Measurements from ENCODE around the gene BCL10. TPM values are rescaled to one million over a fixed set of nuclear protein-coding genes. Genes with fewer than 3 reads are reported as not detected.

BCL10 gene
- polyA plus RNA-seq, 1 of the 3 experiments (the other 2 are of a cell fraction) = 5.8 TPM

DNA sequence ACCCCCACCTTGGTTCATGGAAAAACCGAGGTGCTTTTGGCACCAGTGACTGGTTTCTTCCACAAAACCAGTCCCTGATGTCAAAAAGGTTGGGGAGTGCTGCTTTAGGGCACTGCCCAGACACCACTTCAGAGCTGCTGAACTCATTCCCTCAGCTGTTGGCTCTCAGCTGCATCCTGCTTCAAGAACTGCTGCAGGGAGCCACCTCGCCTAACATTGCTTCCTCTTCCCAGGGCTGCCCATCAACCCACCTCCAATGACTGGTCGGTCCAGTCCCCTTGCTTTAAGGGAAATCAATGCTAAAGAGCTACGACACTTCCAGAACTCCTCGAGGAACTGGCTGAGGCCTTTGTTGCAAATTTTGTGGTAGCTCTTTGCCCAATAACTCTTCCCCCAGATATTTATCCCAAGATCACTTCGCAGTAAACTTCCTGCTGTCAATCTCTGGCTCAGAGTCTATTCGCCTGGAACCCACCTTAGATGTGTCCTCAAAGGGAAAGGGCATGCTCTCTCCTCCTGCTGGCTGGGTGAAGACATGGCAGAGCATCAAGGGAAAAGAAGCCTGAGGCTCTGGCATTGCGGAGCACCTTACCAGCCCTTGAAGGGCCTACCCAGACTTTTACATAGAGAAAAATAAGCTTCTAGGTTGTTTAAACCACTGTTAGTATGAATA lies 46.0 kb downstream of the BCL10 start:
- Histone ChIP-seq H3K4me3 (ENCODE audit: low read depth in 2 of 2, low read length in 1 of 2) (no peak overlapping the region), H2AFZ (ENCODE audit: low read depth) (no peak overlapping the region), H3F3A (replicated peaks; ENCODE audit: insufficient read depth) (no peaks in the 10 kb centered on the region), H3K9me3 (no peaks in the 10 kb centered on the region), H3K79me2 (ENCODE audit: insufficient read depth) (no peaks in the 10 kb centered on the region), H3K27me3 (ENCODE audit: insufficient read depth) (peaks cover 29% of the 10 kb centered on the region; the same call in 1 of the 2 replicates), H4K20me1 (ENCODE audit: insufficient read depth) (no peaks in the 10 kb centered on the region), H3K36me3 (replicated peaks in 1 of 2; ENCODE audit: control insufficient read depth in 1 of 2, insufficient read depth in 2 of 2, low read length in 1 of 2) (no peaks in the 10 kb centered on the region), H3K4me1 (ENCODE audit: control insufficient read depth in 1 of 2, insufficient read depth in 2 of 2, low read depth in 1 of 2, low read length in 1 of 2) (no peaks in the 10 kb centered on the region), H3K27ac (ENCODE audit: low read depth in 2 of 2, low read length in 1 of 2) (no peak overlapping the region), H3K9ac (no peak overlapping the region), H3K4me2 (no peak overlapping the region), H3K9me2 (no peaks in the 10 kb centered on the region)
- TF ChIP-seq GATA2 (CRISPR knock-in tag; IDR thresholded peaks at IDR 0.05) (no peak), EP300 (IDR thresholded peaks at IDR 0.05; ENCODE audit: borderline replicate concordance in 1 of 2, low read depth in 1 of 2, low read length in 1 of 2) (no peak), MEF2A (IDR thresholded peaks at IDR 0.05; ENCODE audit: borderline replicate concordance, low read depth) (no peak), GABPA (IDR thresholded peaks at IDR 0.05; ENCODE audit: low read depth) (no peak)
- TF ChIP-seq, protein P1, sequence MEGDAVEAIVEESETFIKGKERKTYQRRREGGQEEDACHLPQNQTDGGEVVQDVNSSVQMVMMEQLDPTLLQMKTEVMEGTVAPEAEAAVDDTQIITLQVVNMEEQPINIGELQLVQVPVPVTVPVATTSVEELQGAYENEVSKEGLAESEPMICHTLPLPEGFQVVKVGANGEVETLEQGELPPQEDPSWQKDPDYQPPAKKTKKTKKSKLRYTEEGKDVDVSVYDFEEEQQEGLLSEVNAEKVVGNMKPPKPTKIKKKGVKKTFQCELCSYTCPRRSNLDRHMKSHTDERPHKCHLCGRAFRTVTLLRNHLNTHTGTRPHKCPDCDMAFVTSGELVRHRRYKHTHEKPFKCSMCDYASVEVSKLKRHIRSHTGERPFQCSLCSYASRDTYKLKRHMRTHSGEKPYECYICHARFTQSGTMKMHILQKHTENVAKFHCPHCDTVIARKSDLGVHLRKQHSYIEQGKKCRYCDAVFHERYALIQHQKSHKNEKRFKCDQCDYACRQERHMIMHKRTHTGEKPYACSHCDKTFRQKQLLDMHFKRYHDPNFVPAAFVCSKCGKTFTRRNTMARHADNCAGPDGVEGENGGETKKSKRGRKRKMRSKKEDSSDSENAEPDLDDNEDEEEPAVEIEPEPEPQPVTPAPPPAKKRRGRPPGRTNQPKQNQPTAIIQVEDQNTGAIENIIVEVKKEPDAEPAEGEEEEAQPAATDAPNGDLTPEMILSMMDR (IDR thresholded peaks at IDR 0.05) = peak; percentile 29
- POLR2A ChIA-PET = interaction anchor here (1.1 kb wide), 1 partner anchor 478 kb away, joined by 3 read pairs; the partner anchor contains the start of gene ZNHIT6
- DNase-seq = no peak
- WGBS (ENCODE audit: low lambda C conversion rate) = 50% methylated on average over 8 of the region's 8 CpGs
- CTCF ChIA-PET = interaction anchor here (1.1 to 2.1 kb wide), 5 partner anchors 9 to 285 kb away, joined by 4 to 6 read pairs (median 5); no protein-coding TSS in a partner anchor

DNA sequence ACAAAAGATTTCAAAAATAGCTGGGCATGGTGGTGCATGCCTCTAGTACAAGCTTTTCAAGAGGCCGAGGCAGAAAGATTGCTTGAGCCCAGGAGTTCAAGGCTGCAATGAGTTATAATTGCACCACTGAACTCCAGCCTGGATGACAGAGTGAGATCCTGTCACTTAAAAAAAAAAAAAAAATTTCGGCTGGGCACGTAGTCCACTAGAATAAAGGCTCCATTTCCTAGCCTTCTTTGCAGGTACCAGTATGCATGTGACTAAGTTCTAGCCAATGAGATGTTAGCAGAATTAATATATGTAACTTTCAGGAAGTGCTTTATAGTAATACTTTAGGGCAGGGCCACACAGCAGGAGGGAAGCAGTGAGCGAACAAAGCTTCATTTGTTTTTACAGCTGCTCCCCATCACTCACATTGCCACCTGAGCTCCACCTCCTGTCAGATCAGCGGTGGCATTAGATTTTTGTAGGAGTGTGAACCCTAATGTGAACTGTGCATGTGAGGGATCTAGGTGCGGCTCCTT lies 46.8 kb downstream of the BCL10 start:
- ChIA-PET POLR2A (interaction anchor here (1.1 kb wide), 1 partner anchor 479 kb away, joined by 3 read pairs; the partner anchor contains the start of gene ZNHIT6), CTCF (interaction anchor here (1.2 to 2.1 kb wide), 3 partner anchors 14 to 285 kb away, joined by 3 to 6 read pairs (median 3); no protein-coding TSS in a partner anchor)
- no peak for DNase-seq
- Histone ChIP-seq H3K9ac (no peak overlapping the region), H3K27ac (ENCODE audit: low read depth in 2 of 2, low read length in 1 of 2) (no peak overlapping the region), H4K20me1 (ENCODE audit: insufficient read depth) (no peaks in the 10 kb centered on the region), H3K36me3 (replicated peaks in 1 of 2; ENCODE audit: control insufficient read depth in 1 of 2, insufficient read depth in 2 of 2, low read length in 1 of 2) (no peaks in the 10 kb centered on the region), H3K9me3 (no peaks in the 10 kb centered on the region), H3K79me2 (ENCODE audit: insufficient read depth) (no peaks in the 10 kb centered on the region), H2AFZ (ENCODE audit: low read depth) (no peak overlapping the region), H3K4me3 (ENCODE audit: low read depth in 2 of 2, low read length in 1 of 2) (no peak overlapping the region), H3K27me3 (ENCODE audit: insufficient read depth) (peaks cover 29% of the 10 kb centered on the region; the same call in 1 of the 2 replicates), H3K4me2 (no peak overlapping the region), H3K9me2 (no peaks in the 10 kb centered on the region), H3K4me1 (ENCODE audit: control insufficient read depth in 1 of 2, insufficient read depth in 2 of 2, low read depth in 1 of 2, low read length in 1 of 2) (no peaks in the 10 kb centered on the region), H3F3A (replicated peaks; ENCODE audit: insufficient read depth) (no peaks in the 10 kb centered on the region)
- TF ChIP-seq FOSL2 (IDR thresholded peaks at IDR 0.05; ENCODE audit: borderline replicate concordance, low read depth) = no peak
- TF ChIP-seq RFX5 (IDR thresholded peaks at IDR 0.05; ENCODE audit: low read length) = no peak
- TF ChIP-seq RXRA (IDR thresholded peaks at IDR 0.05; ENCODE audit: borderline replicate concordance, low read depth) = no peak
- no peak for TF ChIP-seq SMC3 (IDR thresholded peaks at IDR 0.05; ENCODE audit: low read depth, low read length)
- WGBS (ENCODE audit: low lambda C conversion rate) = 28% methylated on average over 6 of the region's 6 CpGs

All from SK-N-SH (cell line).